Rectal smooth muscle tissue (tissue), 1 donor: Measurements from ENCODE around the gene SLC38A1.

Experiments used
- H3K27ac ChIP-seq: one replicate; pipeline ENCODE4 v1.7.0; 2013; ENCODE audit warnings: low read depth, low read length, inconsistent platforms
- H3K27me3 ChIP-seq: one replicate; pipeline ENCODE4 v1.7.0; 2013; ENCODE audit warnings: low read length; ENCODE audit not compliant: control insufficient read depth, insufficient read depth
- H3K36me3 ChIP-seq: one replicate; pipeline ENCODE4 v1.7.0; 2013; ENCODE audit warnings: low read length; ENCODE audit not compliant: control insufficient read depth, insufficient read depth
- H3K4me1 ChIP-seq: one replicate; pipeline ENCODE4 v1.7.0; 2013; ENCODE audit warnings: low read length; ENCODE audit not compliant: control insufficient read depth, insufficient read depth
- H3K4me3 ChIP-seq: one replicate; pipeline ENCODE4 v1.7.0; 2013; ENCODE audit warnings: low read length
- H3K9ac ChIP-seq: one replicate; pipeline ENCODE4 v1.7.0; 2013; ENCODE audit warnings: low read length

SLC38A1 gene

DNA sequence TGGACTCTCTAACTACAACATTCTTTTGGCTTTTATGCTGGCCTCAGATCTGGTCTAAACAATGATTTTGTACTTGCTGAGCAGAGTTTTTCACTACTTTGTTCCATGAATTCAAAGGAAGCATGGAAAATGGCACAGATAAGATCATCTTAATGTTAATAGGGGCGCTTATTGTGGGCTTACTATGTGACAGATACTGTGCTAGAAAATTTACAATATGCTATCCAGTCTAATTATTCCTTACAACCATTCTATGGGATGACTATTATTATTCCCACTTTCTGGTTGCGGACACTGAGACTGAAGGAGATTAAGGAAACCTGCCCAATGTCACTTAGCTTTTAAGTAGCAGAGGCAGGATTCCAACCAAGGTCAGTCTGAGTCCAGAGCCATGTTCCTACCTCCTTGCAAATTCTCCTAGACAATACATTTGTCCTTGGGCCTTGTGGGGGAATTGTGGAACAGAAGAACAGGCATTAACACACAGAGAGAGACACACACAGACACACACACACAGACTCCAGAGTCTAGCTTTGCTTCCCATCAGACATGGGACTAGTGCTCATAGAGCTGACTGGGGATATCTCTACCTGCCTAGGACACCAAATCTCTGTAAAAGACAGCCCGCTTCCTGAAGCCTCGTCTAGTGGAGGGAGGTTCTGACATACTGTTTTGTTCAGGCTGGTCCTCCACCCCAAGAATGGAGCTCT, 107.7 kb downstream of the SLC38A1 start:
- Histone ChIP-seq H3K27ac (peak overlapping the region; percentile 71), H3K9ac (no peak overlapping the region)

DNA sequence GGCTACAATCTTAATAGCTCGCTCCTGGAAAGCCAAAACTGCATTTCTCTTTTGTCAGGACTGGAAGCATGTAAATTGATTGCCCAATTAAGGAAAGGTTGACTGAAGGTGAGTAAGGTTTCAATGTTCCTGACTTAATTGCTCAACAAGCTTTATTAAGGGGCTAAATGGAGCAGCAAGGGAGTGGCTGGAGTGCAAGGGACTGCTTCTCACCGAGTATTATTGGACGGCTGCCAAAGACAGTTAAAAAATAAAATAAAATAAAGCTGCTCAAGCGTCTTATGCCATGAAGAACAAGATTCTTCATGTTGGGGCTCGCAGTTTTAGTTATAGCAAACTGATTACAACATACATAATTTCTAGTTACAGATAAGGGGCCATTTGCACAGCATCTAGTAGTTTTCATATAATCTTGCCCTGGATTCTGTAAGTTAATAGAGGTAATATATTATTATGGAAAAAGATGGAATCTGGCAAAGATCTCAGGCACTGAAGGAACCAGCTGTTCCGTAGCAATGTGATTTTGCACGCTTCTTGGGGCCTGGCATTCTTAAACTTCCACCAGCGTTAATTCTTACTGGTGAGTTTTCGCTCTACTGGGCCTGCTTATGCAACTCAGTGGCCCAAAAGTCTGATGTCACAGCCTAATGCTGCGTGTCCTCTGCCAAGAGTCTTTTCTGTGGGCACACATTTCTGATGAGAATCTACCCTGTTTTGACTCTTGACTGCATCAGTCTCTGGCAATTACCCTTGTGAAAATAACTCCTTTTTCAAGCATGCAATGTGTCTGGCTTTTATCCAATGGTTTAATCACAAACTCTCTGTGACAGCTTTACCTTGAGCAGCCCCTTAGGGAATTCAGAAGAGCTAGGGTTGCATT, 108.5 kb downstream of the SLC38A1 start:
- Histone ChIP-seq H3K27me3 (no peaks in the 10 kb centered on the region), H3K9ac (no peak overlapping the region), H3K36me3 (no peaks in the 10 kb centered on the region), H3K27ac (peak overlapping the region; percentile 71), H3K4me1 (peaks cover 27% of the 10 kb centered on the region), H3K4me3 (no peak overlapping the region)

More for the DNA sequence above, 107.7 kb downstream of the SLC38A1 start:
- H3K4me1 ChIP-seq: peaks cover 27% of the 10 kb centered on the region
- no peak overlapping the region for H3K4me3 ChIP-seq
- no peaks in the 10 kb centered on the region for H3K27me3 ChIP-seq
- H3K36me3 ChIP-seq: no peaks in the 10 kb centered on the region

DNA sequence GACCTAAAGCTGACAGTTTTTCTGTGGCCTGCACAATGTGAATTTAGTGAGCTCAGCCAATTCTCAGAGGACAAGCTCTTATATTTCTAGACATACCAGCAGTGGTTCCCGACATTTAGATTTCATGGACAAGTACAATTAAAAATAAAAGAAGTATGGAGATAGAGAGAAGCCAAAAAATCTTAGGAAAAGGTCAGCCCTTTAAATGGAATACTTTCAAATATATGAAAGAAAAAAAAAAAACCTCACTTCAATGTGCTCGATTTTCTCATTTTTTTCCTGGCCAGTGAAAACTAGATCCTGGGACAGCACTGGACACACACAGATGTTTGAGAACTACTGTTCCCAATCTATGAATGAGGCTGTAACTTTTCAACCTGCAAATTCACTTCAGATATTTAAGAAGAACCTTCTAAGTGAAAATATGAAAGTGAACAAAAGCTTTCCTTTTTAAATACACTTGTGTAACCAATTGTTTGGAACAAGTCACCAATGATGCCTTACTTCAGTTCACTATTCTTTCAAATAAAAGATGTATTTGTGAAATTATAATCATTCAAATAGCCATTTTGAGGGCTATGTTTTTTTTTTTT, 109.4 kb downstream of the SLC38A1 start:
- no peak overlapping the region for H3K9ac ChIP-seq

GRCh38 chr12:46158501-46158900, 110.3 kb downstream of the SLC38A1 start:
- H3K36me3 ChIP-seq: no peaks in the 10 kb centered on the region
- no peak overlapping the region for H3K4me3 ChIP-seq
- H3K27ac ChIP-seq: peak overlapping the region; percentile 51
- H3K4me1 ChIP-seq: peaks cover 38% of the 10 kb centered on the region
- H3K9ac ChIP-seq: no peak overlapping the region
- H3K27me3 ChIP-seq: no peaks in the 10 kb centered on the region

More for the DNA sequence above, 109.4 kb downstream of the SLC38A1 start:
- H3K4me3 ChIP-seq: no peak overlapping the region
- H3K27ac ChIP-seq: peak overlapping the region; percentile 51
- no peaks in the 10 kb centered on the region for H3K36me3 ChIP-seq
- H3K27me3 ChIP-seq: no peaks in the 10 kb centered on the region
- H3K4me1 ChIP-seq: peaks cover 33% of the 10 kb centered on the region

DNA sequence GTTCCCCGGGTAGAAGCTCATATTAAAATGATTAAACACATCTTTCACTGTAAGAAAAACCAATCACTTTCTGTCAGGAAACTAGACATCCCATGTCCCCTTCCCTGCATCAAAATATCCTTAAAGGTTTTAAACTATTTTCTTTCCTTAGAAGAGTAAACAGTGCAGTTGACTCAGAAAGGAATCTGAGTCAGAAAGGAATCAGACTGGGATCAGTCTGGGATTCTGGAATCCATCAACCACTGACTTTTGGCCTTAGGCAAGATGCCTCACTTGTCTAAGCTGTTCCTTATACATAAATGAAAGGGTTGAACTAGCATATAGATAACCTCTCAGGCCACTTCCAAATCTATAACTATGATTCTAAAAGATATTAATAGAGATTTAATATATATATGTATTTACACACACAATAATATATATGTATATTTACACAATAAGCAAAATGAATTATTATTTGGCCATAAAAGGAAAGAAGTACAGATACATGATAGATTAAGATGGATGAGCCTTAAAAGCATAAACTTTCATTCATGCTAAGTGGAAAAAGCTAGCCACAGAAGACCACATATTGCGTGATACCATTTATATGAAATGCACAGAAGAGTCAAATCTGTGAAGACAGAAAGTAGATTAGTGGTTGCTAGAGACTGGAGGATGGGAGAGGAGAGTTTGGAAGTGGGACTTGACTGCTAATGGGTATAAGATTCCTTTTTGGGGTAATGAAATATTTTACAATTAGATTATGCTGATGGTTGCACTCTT, 114.4 kb downstream of the SLC38A1 start:
- Histone ChIP-seq H3K9ac (no peak overlapping the region), H3K27ac (no peak overlapping the region), H3K4me1 (peaks cover 25% of the 10 kb centered on the region)

DNA sequence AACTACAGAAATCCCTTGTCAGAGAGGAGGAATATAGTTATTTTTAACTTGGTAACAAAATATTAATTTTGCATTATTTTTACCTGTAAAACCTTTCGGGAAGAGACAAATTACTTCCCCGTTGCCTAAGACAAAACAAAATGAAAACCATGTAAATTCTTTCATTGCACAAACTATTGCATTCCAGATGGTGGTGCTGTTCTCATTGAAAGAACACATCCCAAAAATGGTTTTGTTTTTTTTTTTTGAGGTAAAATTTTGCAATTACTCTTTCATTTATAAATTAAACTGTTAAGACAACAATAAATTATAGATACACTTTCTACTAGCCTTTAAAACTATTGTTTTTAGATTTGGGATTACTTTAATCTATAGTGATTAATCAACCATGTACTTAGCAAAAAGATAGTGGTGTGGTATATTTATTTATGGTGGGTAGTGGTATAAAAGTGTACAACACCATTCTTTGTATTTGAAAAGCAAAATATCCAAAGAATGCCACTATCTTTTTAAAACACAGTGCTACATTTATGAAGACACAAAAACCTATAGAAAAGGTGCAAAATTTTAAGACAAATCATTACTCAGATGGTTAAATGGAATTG, 115.5 kb downstream of the SLC38A1 start:
- H3K9ac ChIP-seq: no peak overlapping the region
- H3K4me1 ChIP-seq: peaks cover 18% of the 10 kb centered on the region
- H3K36me3 ChIP-seq: no peaks in the 10 kb centered on the region
- H3K27me3 ChIP-seq: no peaks in the 10 kb centered on the region
- no peak overlapping the region for H3K27ac ChIP-seq
- no peak overlapping the region for H3K4me3 ChIP-seq

More for the DNA sequence above, 114.4 kb downstream of the SLC38A1 start:
- H3K27me3 ChIP-seq: no peaks in the 10 kb centered on the region
- no peaks in the 10 kb centered on the region for H3K36me3 ChIP-seq
- no peak overlapping the region for H3K4me3 ChIP-seq

GRCh38 chr12:46152456-46152855, 116.4 kb downstream of the SLC38A1 start:
- H3K27ac ChIP-seq: no peak overlapping the region
- no peaks in the 10 kb centered on the region for H3K27me3 ChIP-seq
- peaks cover 12% of the 10 kb centered on the region for H3K4me1 ChIP-seq
- no peak overlapping the region for H3K9ac ChIP-seq
- no peaks in the 10 kb centered on the region for H3K36me3 ChIP-seq
- H3K4me3 ChIP-seq: no peak overlapping the region

GRCh38 chr12:46150735-46151134, 118.1 kb downstream of the SLC38A1 start:
- Histone ChIP-seq H3K4me3 (no peak overlapping the region), H3K27ac (no peak overlapping the region), H3K36me3 (no peaks in the 10 kb centered on the region), H3K9ac (no peak overlapping the region), H3K4me1 (peaks cover 11% of the 10 kb centered on the region), H3K27me3 (no peaks in the 10 kb centered on the region)

DNA sequence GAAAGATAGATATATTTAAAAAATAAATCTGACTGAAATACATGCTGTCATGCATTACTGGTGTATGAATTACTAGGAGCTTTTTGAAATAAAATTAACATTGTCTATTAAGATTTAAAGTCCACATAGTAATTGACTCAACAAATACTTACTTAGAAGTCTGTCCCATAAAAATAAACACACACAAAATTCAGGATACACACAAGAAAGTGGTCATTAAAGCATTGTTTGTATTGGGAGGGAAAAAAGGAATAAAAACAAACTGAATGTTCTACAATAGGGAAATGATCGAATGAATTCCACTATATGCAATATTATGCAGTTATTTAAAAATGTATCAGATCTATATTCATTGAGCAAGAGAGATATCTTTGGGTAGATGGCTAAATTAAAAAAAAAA, 118.9 kb downstream of the SLC38A1 start:
- no peaks in the 10 kb centered on the region for H3K36me3 ChIP-seq
- H3K4me1 ChIP-seq: peaks cover 8% of the 10 kb centered on the region
- no peaks in the 10 kb centered on the region for H3K27me3 ChIP-seq
- H3K4me3 ChIP-seq: no peak overlapping the region
- no peak overlapping the region for H3K9ac ChIP-seq
- H3K27ac ChIP-seq: no peak overlapping the region

GRCh38 chr12:46149079-46149464, 119.8 kb downstream of the SLC38A1 start:
- H3K27ac ChIP-seq: no peak overlapping the region
- H3K4me3 ChIP-seq: no peak overlapping the region
- no peaks in the 10 kb centered on the region for H3K36me3 ChIP-seq
- H3K27me3 ChIP-seq: no peaks in the 10 kb centered on the region
- H3K4me1 ChIP-seq: peaks cover 3% of the 10 kb centered on the region
- H3K9ac ChIP-seq: no peak overlapping the region

DNA sequence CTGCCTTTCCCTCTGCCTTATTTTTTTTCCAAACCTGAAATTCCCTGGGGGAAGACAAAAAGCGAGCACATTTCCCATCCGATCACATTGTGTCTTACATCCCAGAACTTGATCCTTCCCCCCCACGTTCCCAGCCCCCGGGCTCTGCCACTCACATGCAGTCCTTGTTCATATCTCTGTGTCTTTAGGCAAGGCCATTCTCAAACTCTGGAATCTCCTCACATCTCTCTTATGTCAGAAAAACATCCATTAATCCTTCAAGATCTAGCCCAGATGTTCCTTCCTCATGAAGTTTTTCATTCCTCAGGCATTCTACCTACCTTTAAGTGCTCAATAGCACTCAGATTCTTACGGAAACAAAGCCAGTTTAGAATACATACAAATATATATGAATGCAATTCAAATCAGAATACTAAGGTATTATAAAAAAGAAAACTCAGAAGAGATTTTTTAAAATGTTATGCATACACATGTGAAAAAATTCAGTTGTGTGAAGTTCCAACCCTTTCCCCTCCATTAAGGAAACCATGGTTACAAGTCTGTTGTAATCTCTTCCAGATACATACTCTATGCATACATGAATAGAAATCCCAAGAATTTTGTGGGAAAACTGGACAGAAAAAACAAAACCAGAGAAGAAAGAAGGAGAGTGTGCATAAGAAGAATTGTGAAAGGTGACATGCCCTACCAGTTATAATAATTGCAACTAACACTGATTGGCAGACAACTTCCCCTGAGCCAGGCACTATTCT, 120.3 kb downstream of the SLC38A1 start:
- no peak overlapping the region for H3K27ac ChIP-seq
- H3K4me1 ChIP-seq: peaks cover under 1% of the 10 kb centered on the region
- no peak overlapping the region for H3K9ac ChIP-seq

More for the DNA sequence above, 120.3 kb downstream of the SLC38A1 start:
- Histone ChIP-seq H3K36me3 (no peaks in the 10 kb centered on the region), H3K4me3 (no peak overlapping the region), H3K27me3 (no peaks in the 10 kb centered on the region)
